Osteoblast (primary cell): ENCODE results near the gene PUDP. TPM values are rescaled to one million over a fixed set of nuclear protein-coding genes. Genes with fewer than 3 reads are reported as not detected.

Experiments used
- DNase-seq: peaks from one replicate; pipeline ENCODE4 v3.0.0; 2011; ENCODE audit warnings: low spot score, mixed read lengths; ENCODE audit not compliant: insufficient read length; ENCODE audit errors: missing footprints
- H2AFZ ChIP-seq: 2 replicates; pipeline ENCODE4 v1.6.0; 2011; ENCODE audit warnings: mild to moderate bottlenecking, low read length
- H3K27ac ChIP-seq: 2 replicates; pipeline ENCODE4 v1.5.1; 2011; ENCODE audit warnings: mild to moderate bottlenecking, low read depth, low read length, moderate library complexity
- H3K27me3 ChIP-seq: 2 replicates; pipeline ENCODE4 v1.6.0; 2012; ENCODE audit warnings: mild to moderate bottlenecking, control low read depth, inconsistent platforms, low read length, moderate library complexity; ENCODE audit not compliant: insufficient read depth
- H3K36me3 ChIP-seq: 2 replicates; pipeline ENCODE4 v1.5.1; 2011; ENCODE audit warnings: mild to moderate bottlenecking, low read length, control low read depth, moderate library complexity; ENCODE audit not compliant: insufficient read depth
- H3K4me1 ChIP-seq: 2 replicates; pipeline ENCODE4 v1.5.1; 2011; ENCODE audit warnings: mild to moderate bottlenecking, low read length, control low read depth, moderate library complexity; ENCODE audit not compliant: insufficient read depth
- H3K4me2 ChIP-seq: 2 replicates; pipeline ENCODE4 v1.6.0; 2011; ENCODE audit warnings: mild to moderate bottlenecking, low read length; ENCODE audit not compliant: insufficient read depth
- H3K4me3 ChIP-seq: fragments of 200-600 bp; sonication (generic); 3 replicates; pipeline ENCODE4 v1.5.1; 2012; ENCODE audit warnings: mild to moderate bottlenecking, low read length, inconsistent platforms; ENCODE audit not compliant: insufficient read depth
- H3K79me2 ChIP-seq: 2 replicates; pipeline ENCODE4 v1.6.0; 2012; ENCODE audit warnings: mild to moderate bottlenecking, low read length, control low read depth, inconsistent platforms; ENCODE audit not compliant: insufficient read depth
- H3K9me3 ChIP-seq: 2 replicates; pipeline ENCODE4 v1.5.1; 2011; ENCODE audit warnings: low read depth, low read length, control low read depth
- H4K20me1 ChIP-seq: 2 replicates; pipeline ENCODE4 v1.6.0; 2012; ENCODE audit warnings: mild to moderate bottlenecking, low read length, control low read depth; ENCODE audit not compliant: insufficient read depth
- total RNA-seq: library from RNA; depleted of rRNA; stranded (reverse); fragments of >200 nt; gene quantifications from 2 replicates; pipeline ENCODE4 v1.2.3, GENCODE V29; 2012
- TF ChIP-seq, protein P1 (sequence below): IDR thresholded peaks from 2 replicates; pipeline ENCODE4 v1.5.1; 2011; ENCODE audit warnings: mild to moderate bottlenecking, low read depth, low read length, moderate library complexity; ENCODE audit errors: extremely low read depth

Gene PUDP
- total RNA-seq, 1 donor, result 6.5 TPM

DNA sequence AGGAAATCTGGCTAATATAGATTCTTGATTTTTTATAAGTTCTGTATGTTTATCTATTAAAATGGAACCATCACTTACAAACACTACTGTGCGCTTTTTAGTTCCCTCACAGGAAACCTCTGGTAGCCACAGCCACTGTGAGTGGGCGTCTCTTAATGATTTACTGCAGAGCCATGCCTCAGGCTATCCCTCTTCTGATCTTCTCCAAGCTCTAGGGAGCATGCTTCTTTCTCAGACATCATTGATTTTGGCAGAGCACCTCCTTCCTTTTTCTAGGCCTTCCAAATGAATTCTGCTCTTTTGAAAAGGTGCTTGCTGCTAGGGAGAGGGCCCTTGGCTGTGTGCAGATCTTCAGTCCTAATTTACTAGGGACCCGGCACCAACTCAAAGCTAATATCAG lies 61.6 kb downstream of the PUDP start:
- Histone ChIP-seq H2AFZ (no peak overlapping the region), H3K36me3 (no peaks in the 10 kb centered on the region), H3K4me2 (no peak overlapping the region), H3K27ac (no peak overlapping the region), H3K9me3 (no peaks in the 10 kb centered on the region), H4K20me1 (peaks cover 76% of the 10 kb centered on the region), H3K27me3 (no peaks in the 10 kb centered on the region), H3K4me1 (peaks cover 17% of the 10 kb centered on the region), H3K4me3 (no peak overlapping the region), H3K79me2 (peaks cover 2% of the 10 kb centered on the region)
- TF ChIP-seq, protein P1, sequence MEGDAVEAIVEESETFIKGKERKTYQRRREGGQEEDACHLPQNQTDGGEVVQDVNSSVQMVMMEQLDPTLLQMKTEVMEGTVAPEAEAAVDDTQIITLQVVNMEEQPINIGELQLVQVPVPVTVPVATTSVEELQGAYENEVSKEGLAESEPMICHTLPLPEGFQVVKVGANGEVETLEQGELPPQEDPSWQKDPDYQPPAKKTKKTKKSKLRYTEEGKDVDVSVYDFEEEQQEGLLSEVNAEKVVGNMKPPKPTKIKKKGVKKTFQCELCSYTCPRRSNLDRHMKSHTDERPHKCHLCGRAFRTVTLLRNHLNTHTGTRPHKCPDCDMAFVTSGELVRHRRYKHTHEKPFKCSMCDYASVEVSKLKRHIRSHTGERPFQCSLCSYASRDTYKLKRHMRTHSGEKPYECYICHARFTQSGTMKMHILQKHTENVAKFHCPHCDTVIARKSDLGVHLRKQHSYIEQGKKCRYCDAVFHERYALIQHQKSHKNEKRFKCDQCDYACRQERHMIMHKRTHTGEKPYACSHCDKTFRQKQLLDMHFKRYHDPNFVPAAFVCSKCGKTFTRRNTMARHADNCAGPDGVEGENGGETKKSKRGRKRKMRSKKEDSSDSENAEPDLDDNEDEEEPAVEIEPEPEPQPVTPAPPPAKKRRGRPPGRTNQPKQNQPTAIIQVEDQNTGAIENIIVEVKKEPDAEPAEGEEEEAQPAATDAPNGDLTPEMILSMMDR, result no peak
- no peak for DNase-seq

DNA sequence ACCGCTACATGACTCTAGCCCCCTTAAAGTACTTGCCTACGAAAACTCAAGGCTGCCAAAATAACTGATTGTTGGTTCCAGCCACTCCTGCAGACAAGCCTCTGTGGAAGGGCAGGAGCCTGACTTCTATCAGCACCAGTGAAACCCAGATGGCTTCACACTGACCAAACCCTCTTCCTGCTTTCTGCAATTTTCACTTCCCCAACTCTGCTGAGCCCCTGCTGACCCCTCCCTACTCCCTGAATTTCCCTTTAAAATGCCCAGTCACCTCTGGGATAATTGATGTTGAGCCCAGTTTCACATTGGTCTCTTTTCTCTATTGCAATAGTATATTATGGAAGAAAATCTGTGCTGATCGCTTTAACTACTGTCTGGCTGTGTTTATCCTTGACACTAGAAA lies 62.1 kb downstream of the PUDP start:
- Histone ChIP-seq H4K20me1 (peaks cover 78% of the 10 kb centered on the region), H3K4me1 (peaks cover 17% of the 10 kb centered on the region)

DNA sequence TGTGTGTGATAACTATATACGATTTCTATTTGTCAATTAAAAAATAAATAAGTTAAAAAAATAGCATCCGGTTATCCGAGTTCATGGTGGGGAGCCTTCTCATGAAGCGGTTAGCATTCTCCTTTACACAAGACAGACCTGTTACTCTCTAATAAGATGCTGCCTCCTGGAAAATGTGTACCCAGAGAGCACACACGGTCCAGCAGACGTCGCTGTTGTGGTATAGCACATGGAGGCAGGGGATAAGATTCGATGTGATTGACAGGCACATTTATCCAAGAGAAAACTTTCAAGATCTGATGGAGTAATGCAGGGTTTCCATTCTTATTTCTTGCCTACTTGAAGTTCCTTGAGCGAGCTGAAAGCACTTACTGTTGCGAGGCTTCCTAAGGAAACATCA lies 63.1 kb downstream of the PUDP start:
- Histone ChIP-seq H3K4me2 (no peak overlapping the region), H3K27ac (no peak overlapping the region), H3K36me3 (no peaks in the 10 kb centered on the region), H3K9me3 (no peaks in the 10 kb centered on the region), H3K79me2 (peaks cover 2% of the 10 kb centered on the region), H2AFZ (no peak overlapping the region), H3K4me3 (no peak overlapping the region), H3K4me1 (peaks cover 17% of the 10 kb centered on the region), H4K20me1 (peaks cover 79% of the 10 kb centered on the region), H3K27me3 (no peaks in the 10 kb centered on the region)
- TF ChIP-seq, protein P1, result no peak
- no peak for DNase-seq

More for the DNA sequence above, 62.1 kb downstream of the PUDP start:
- Histone ChIP-seq H3K9me3 (no peaks in the 10 kb centered on the region), H3K4me3 (no peak overlapping the region), H3K79me2 (peaks cover 2% of the 10 kb centered on the region), H3K27ac (no peak overlapping the region), H3K36me3 (no peaks in the 10 kb centered on the region), H3K27me3 (no peaks in the 10 kb centered on the region), H2AFZ (no peak overlapping the region), H3K4me2 (no peak overlapping the region)
- TF ChIP-seq, protein P1, result no peak
- no peak for DNase-seq

DNA sequence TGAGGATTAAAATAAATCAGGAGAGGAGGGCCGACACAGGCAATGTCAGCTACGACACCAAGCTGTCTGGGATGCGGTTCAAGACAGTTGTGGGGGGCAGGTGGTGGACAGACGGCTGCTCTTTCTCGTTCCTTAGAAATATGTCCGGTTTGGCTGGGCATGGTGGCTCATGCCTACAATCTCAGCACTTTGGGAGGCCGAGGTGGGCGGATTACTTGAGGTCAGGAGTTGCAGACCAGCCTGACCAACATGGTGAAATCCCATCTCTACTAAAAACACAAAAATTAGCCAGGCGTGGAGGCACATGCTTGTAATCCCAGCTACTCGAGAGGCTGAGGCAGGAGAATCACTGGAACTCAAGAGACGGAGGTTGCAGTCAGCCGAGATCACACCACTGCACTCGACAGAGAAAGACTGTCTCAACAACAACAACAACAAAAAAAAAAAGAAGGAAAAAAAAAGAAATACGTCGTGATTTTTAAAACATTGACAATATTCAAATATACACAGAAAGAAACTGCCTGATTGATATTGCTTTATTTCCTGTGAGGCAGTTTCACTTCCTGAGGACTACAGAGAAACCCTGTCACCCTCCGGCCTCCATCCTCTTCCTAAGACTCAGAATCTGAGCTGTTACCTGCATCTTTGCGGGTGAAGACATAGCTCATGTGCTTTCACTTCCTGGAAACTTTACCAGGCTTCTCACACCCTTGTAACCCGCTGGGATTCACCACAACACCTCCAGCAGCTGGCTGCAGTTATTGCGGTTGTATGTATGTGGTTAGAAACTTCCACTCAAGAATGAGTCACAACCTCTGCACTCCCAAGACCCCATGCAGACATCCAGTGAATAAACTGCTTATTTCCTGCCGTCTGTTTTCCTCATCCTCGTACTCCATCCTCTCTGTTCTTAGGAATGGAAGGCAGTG lies 64.2 kb downstream of the PUDP start:
- Histone ChIP-seq H3K27me3 (no peaks in the 10 kb centered on the region), H2AFZ (no peak overlapping the region), H3K36me3 (no peaks in the 10 kb centered on the region), H3K4me2 (peak overlapping the region; percentile 84), H3K27ac (peak overlapping the region; percentile 36), H3K79me2 (no peaks in the 10 kb centered on the region), H3K9me3 (no peaks in the 10 kb centered on the region), H4K20me1 (peaks cover 79% of the 10 kb centered on the region), H3K4me1 (peaks cover 17% of the 10 kb centered on the region), H3K4me3 (peak overlapping the region; percentile 58)
- no peak for DNase-seq
- TF ChIP-seq, protein P1, result no peak
